ENCODE measurements around the gene COL20A1. TPM values are rescaled to one million over a fixed set of nuclear protein-coding genes. Genes with fewer than 3 reads are reported as not detected.

The COL20A1 gene
- total and polyA plus RNA-seq, 8 donors = 0.53 to 2.4 TPM; not detected in 6

DNA sequence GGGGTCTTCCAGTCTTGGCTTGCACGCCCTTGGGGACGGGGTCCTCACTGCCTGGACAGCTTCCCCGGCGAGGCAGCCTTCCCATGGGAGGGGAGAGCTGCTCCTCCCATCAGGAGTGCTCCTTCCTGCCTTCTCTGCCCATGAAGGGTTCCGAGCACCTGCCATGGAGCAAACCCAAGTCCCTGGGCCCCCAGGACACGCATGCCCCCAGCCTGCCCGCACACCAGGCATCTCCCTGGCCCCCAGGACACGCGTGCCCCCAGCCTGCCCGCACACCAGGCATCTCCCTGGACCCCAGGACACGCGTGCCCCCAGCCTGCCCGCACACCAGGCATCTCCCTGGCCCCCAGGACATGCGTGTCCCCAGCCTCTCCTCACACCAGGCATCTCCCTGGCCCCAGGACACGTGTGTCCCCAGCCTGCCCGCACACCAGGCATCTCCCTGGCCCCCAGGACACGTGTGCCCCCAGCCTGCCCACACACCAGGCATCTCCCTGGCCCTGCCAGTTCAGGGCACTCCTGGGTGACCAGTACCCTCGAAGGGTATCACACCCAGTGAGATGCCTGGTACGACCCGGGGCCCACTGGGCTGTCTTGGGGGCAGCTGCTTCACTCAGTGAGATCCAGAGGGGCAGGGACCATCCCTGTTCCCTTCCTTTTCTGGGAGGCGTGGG lies 21.7 kb downstream of the COL20A1 start:
- WGBS, 5 donors = 75 to 84% (median 78%) methylated on average over 8 to 21 of the region's 21 CpGs
- Histone ChIP-seq H3K27ac (no peak overlapping the region), H3K4me1 (peaks cover 0 to 2% (median 0%) of the 10 kb centered on the region in 4 donors), H3K4me3 (no peak overlapping the region), H3K9me3 (no peaks in the 10 kb centered on the region), H3K36me3 (no peaks in the 10 kb centered on the region), H3K27me3 (peaks cover 0 to 88% (median 24%) of the 10 kb centered on the region in 3 donors)
- no peak for TF ChIP-seq EP300 (IDR thresholded peaks at IDR 0.05)
- no peak for TF ChIP-seq POLR2AphosphoS5 (IDR thresholded peaks at IDR 0.05)
- DNase-seq = no peak
- intact Hi-C loops (cut with DNase I; ENCODE audit: low total_unique reads) = no loop called here

DNA sequence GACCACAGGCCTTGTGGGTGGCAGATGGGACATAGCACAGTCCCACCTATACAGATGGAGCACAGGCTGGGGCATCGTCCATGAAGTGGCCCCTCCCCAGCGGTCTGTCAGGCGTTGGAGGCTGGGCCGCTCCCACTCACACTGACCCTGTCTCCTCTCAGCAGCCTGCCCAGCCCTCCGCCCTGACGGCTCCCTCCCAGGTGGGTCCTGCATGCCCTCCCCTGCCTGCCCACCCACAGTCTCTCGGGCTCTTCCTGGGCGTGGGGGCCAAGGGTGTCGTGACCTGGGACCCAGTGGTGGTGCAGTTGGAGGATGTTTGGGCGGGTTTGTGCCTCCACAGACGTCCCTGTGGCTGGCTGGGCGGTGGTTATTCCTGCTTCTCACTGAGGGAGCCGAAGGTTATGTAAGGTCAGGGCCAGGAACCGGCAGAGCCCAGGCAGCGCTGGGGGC lies 22.3 kb downstream of the COL20A1 start:
- TF ChIP-seq POLR2AphosphoS5 (IDR thresholded peaks at IDR 0.05) (no peak), POLR2A (IDR thresholded peaks at IDR 0.05) (no peak), EP300 (IDR thresholded peaks at IDR 0.05) (no peak)
- TF ChIP-seq, protein P1, sequence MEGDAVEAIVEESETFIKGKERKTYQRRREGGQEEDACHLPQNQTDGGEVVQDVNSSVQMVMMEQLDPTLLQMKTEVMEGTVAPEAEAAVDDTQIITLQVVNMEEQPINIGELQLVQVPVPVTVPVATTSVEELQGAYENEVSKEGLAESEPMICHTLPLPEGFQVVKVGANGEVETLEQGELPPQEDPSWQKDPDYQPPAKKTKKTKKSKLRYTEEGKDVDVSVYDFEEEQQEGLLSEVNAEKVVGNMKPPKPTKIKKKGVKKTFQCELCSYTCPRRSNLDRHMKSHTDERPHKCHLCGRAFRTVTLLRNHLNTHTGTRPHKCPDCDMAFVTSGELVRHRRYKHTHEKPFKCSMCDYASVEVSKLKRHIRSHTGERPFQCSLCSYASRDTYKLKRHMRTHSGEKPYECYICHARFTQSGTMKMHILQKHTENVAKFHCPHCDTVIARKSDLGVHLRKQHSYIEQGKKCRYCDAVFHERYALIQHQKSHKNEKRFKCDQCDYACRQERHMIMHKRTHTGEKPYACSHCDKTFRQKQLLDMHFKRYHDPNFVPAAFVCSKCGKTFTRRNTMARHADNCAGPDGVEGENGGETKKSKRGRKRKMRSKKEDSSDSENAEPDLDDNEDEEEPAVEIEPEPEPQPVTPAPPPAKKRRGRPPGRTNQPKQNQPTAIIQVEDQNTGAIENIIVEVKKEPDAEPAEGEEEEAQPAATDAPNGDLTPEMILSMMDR (IDR thresholded peaks at IDR 0.05) = no peak
- Histone ChIP-seq H3K9me3 (no peaks in the 10 kb centered on the region), H3K4me1 (no peaks in the 10 kb centered on the region), H3K27ac (no peak overlapping the region), H3K36me3 (no peaks in the 10 kb centered on the region), H3K27me3 (peaks cover 0 to 88% (median 18%) of the 10 kb centered on the region in 3 donors), H3K4me3 (no peak overlapping the region)
- intact Hi-C loops (cut with DNase I; ENCODE audit: low total_unique reads) = no loop called here
- WGBS, 5 donors = 45 to 58% (median 52%) methylated on average over 7 to 15 of the region's 15 CpGs
- DNase-seq = no peak

DNA sequence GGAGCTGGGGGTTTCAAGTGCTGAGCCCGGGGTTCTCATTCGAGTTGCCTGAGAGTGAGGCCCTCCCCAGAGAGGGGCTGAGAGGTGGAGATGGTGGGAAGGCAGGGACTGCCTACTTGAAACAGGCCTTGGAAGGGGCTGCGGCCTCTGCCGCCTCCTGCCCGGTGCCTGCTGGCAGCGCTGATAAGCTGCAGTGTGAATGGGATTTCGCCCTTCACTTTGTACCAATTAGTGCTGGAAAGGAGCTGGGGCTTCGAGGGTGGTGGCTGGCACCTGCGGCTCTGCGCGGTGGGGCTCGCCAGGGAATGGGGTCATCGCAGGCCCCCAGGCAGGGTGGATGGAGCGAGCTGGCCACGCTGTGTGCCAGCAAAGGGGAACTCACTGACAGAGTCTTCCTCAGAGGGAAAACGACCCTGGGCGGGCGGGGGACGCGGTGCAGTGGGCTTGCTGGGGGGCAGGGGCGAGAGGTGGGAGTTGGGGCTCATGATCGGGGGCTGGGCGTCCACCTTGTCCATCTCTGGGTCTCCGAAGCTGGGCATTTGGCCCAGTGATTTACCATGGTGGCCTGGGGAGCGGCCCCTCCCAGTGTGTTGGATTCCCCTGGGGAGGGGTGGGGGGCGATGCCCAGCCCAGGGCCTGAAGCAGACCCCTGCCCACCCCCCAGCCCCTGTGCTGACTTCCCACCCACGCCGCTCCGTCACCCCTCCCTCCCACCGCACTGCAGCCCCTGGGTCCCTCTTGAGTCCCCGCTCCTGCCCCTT lies 22.9 kb downstream of the COL20A1 start:
- WGBS, 5 donors = 75 to 79% (median 77%) methylated on average over 25 to 31 of the region's 31 CpGs
- no peaks in the 10 kb centered on the region for H3K4me1 ChIP-seq
- no peaks in the 10 kb centered on the region for H3K9me3 ChIP-seq
- intact Hi-C loops (cut with DNase I; ENCODE audit: low total_unique reads) = no loop called here
- peaks cover 0 to 88% (median 18%) of the 10 kb centered on the region in 3 donors for H3K27me3 ChIP-seq
- H3K27ac ChIP-seq = no peak overlapping the region
- DNase-seq = no peak
- H3K36me3 ChIP-seq = no peaks in the 10 kb centered on the region
- H3K4me3 ChIP-seq = no peak overlapping the region
- TF ChIP-seq, protein P1 (IDR thresholded peaks at IDR 0.05) = no peak
- no peak for TF ChIP-seq EP300 (IDR thresholded peaks at IDR 0.05)
- TF ChIP-seq POLR2AphosphoS5 (IDR thresholded peaks at IDR 0.05) = no peak
- TF ChIP-seq POLR2A (IDR thresholded peaks at IDR 0.05) = no peak

DNA sequence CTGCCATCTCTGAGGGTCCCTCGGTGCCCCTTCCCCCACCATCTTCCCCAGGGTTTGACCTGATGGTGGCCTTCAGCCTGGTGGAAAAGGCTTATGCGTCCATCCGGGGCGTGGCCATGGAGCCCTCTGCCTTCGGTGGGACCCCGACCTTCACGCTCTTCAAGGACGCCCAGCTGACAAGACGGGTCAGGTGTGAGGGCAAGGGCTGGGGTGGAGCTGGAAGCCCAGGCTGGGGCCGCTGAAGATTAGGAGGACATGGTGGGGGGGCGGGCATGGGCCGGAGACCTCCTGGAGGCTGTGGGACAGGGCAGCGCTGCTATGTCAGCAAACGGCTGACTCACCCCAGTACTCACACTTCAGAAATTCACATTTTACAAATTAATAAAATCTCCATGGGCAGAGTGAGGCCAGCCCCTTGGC lies 23.5 kb downstream of the COL20A1 start:
- intact Hi-C loops (cut with DNase I; ENCODE audit: low total_unique reads) = no loop called here
- no peaks in the 10 kb centered on the region for H3K4me1 ChIP-seq
- no peak overlapping the region for H3K4me3 ChIP-seq
- 68 to 77% (median 72%) methylated on average over 14 of the region's 14 CpGs for WGBS, 5 donors
- H3K36me3 ChIP-seq = no peaks in the 10 kb centered on the region
- no peak for TF ChIP-seq POLR2A (IDR thresholded peaks at IDR 0.05)
- peaks cover 0 to 88% (median 22%) of the 10 kb centered on the region in 3 donors for H3K27me3 ChIP-seq
- no peaks in the 10 kb centered on the region for H3K9me3 ChIP-seq
- DNase-seq = no peak
- H3K27ac ChIP-seq = no peak overlapping the region

DNA sequence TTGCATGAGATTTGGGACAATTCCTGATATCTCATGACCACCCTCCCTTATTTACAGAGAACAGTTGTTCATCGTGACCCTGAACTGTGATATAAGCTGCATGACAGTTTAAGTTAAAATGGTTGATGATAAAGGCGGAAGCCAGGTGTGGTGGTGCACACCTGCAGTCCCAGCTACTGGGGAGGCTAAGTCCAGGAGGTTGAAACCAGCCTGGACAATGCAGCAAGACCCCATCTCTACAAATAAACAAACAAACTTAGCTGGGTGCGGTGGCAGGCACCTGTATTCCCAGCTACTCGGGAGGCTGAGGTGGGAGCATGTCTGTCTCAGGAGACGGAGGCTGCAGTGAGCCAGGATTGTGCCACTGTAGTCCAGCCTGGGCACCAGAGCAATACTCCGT lies 24.1 kb downstream of the COL20A1 start:
- Histone ChIP-seq H3K4me1 (no peaks in the 10 kb centered on the region), H3K4me3 (no peak overlapping the region), H3K27ac (no peak overlapping the region), H3K27me3 (peaks cover 0 to 90% (median 22%) of the 10 kb centered on the region in 3 donors), H3K36me3 (no peaks in the 10 kb centered on the region), H3K9me3 (no peaks in the 10 kb centered on the region)
- 76 to 89% (median 86%) methylated on average over 6 of the region's 6 CpGs for WGBS, 5 donors
- no peak for DNase-seq
- TF ChIP-seq EP300 (IDR thresholded peaks at IDR 0.05) (no peak), POLR2AphosphoS5 (IDR thresholded peaks at IDR 0.05) (no peak), POLR2A (IDR thresholded peaks at IDR 0.05) (no peak)
- TF ChIP-seq, protein P1 (IDR thresholded peaks at IDR 0.05) = no peak
- intact Hi-C loops (cut with DNase I; ENCODE audit: low total_unique reads) = no loop called here

All from stomach (tissue), 9 donors.